Prostate gland (tissue), 2 donors: ENCODE results near the gene GNAQ. TPM values are rescaled to one million over a fixed set of nuclear protein-coding genes. Genes with fewer than 3 reads are reported as not detected.

Source experiments
- DNase-seq: peaks from one replicate; pipeline ENCODE4 v3.0.0-alpha.2; 2019; ENCODE audit warnings: low spot score
- H3K27ac ChIP-seq, 2 donors: fragments of 200-600 bp; sonication (generic); 2 replicates each; pipeline ENCODE4 v1.5.1; 2017 to 2019
- H3K27me3 ChIP-seq: fragments of 200-600 bp; sonication (generic); replicated peaks from 2 replicates; pipeline ENCODE4 v1.5.1; 2019; ENCODE audit not compliant: insufficient read depth
- H3K36me3 ChIP-seq, 2 donors: fragments of 200-600 bp; sonication (generic); 1 replicate in 1 of 2; 2 replicates in 1 of 2; pipeline versions ENCODE4 v1.5.1 to v1.8.1; 2017 to 2019
- H3K4me1 ChIP-seq: fragments of 200-600 bp; sonication (generic); replicated peaks from 2 replicates; pipeline ENCODE4 v1.5.1; 2019
- H3K4me3 ChIP-seq, 2 donors: fragments of 200-600 bp; sonication (generic); 2 replicates each; pipeline ENCODE4 v1.5.1; 2017 to 2019
- H3K9me3 ChIP-seq: fragments of 200-600 bp; sonication (generic); 2 replicates; pipeline ENCODE4 v1.5.1; 2017
- CTCF ChIP-seq, 4 experiments: fragments of 200-600 bp in 2 of 4; fragments of 450-650 bp in 2 of 4; sonication (generic) in 2 of 4; IDR thresholded peaks; 1 replicate in 3 of 4; 2 replicates in 1 of 4; pipeline ENCODE4 v1.5.1; 2016 to 2019; ENCODE audit warnings: antibody characterized with exemption in 4 of 4, mild to moderate bottlenecking in 2 of 4, moderate library complexity in 2 of 4
- POLR2A ChIP-seq: fragments of 450-650 bp; IDR thresholded peaks from one replicate; pipeline ENCODE4 v1.6.1; 2016; ENCODE audit warnings: antibody characterized with exemption, mild to moderate bottlenecking
- POLR2AphosphoS5 ChIP-seq: sonication (generic); formaldehyde crosslinking; IDR thresholded peaks from one replicate; pipeline ENCODE4 v1.6.1; 2017; ENCODE audit warnings: antibody characterized with exemption
- WGBS: methylation state at CpG from one replicate; pipeline ENCODE4 v1.1.5; 2018; 5-methylcytosine and 5-hydroxymethylcytosine counted together
- intact Hi-C: fragments of 100-400 bp; cut with DNase I; formaldehyde crosslinking; loops from one replicate; pipeline ENCODE4 v1.14.2; 2022
- total RNA-seq, 2 donors: library from RNA; depleted of rRNA; stranded (reverse); fragments of >200 nt; gene quantifications; one replicate each; pipeline ENCODE4 v1.1.0, GENCODE V29; 2016

The GNAQ gene
- total RNA-seq, 2 donors from 2014 or later: 35.0 to 43.7 TPM

- H3K9me3 ChIP-seq: no peaks in the 10 kb centered on the region
- H3K27ac ChIP-seq: no peak overlapping the region
- H3K36me3 ChIP-seq: no peaks in the 10 kb centered on the region
- WGBS: 76% methylated on average over 5 of the region's 5 CpGs
- no peak for TF ChIP-seq POLR2A
- no peak for TF ChIP-seq CTCF (IDR thresholded peaks at IDR 0.05)
- no peak for TF ChIP-seq POLR2AphosphoS5
- peaks cover 7% of the 10 kb centered on the region for H3K4me1 ChIP-seq
- intact Hi-C loops: loop anchor here (5.0 kb wide), 1 partner anchor 87 kb away; the partner anchor contains the start of gene GNAQ
- DNase-seq: no peak
- no peak overlapping the region for H3K4me3 ChIP-seq
- no peaks in the 10 kb centered on the region for H3K27me3 ChIP-seq
These were observed 85.8 kb downstream of the GNAQ start for GRCh38 chr9:77945798-77946197.

GRCh38 chr9:77944556-77945243 lies 86.9 kb downstream of the GNAQ start:
- peaks cover 7% of the 10 kb centered on the region for H3K4me1 ChIP-seq

GRCh38 chr9:77943057-77943456 lies 88.6 kb downstream of the GNAQ start:
- 63% methylated on average over 4 of the region's 4 CpGs for WGBS
- TF ChIP-seq POLR2A: no peak
- no peak for TF ChIP-seq POLR2AphosphoS5
- no peak for TF ChIP-seq CTCF (IDR thresholded peaks at IDR 0.05)
- no peaks in the 10 kb centered on the region for H3K9me3 ChIP-seq
- H3K27ac ChIP-seq: no peak overlapping the region
- DNase-seq: no peak
- H3K36me3 ChIP-seq: no peaks in the 10 kb centered on the region
- intact Hi-C loops: no loop called here
- H3K27me3 ChIP-seq: no peaks in the 10 kb centered on the region
- H3K4me3 ChIP-seq: no peak overlapping the region
- H3K4me1 ChIP-seq: peaks cover 7% of the 10 kb centered on the region

More at GRCh38 chr9:77944556-77945243, 86.9 kb downstream of the GNAQ start:
- Histone ChIP-seq H3K36me3 (no peaks in the 10 kb centered on the region), H3K9me3 (no peaks in the 10 kb centered on the region), H3K27ac (peak overlapping the region in 1 of 2 donors; percentile 8), H3K27me3 (no peaks in the 10 kb centered on the region), H3K4me3 (no peak overlapping the region)
- 24% methylated on average over 6 of the region's 6 CpGs for WGBS
- intact Hi-C loops: loop anchor here (5.0 kb wide), 1 partner anchor 88 kb away; the partner anchor contains the start of gene GNAQ
- DNase-seq: peak; percentile 12
- TF ChIP-seq POLR2A (no peak), POLR2AphosphoS5 (peak; percentile 53), CTCF (IDR thresholded peaks at IDR 0.05) (peak in 1 of 4 experiments; percentile 12)

GRCh38 chr9:77939149-77939668 lies 92.4 kb downstream of the GNAQ start:
- intact Hi-C loops: no loop called here
- 81% methylated on average over 2 of the region's 2 CpGs for WGBS

More at GRCh38 chr9:77939149-77939668, 92.4 kb downstream of the GNAQ start:
- Histone ChIP-seq H3K4me3 (no peak overlapping the region), H3K27ac (no peak overlapping the region), H3K9me3 (no peaks in the 10 kb centered on the region), H3K36me3 (no peaks in the 10 kb centered on the region), H3K27me3 (no peaks in the 10 kb centered on the region), H3K4me1 (no peaks in the 10 kb centered on the region)
- DNase-seq: no peak
- TF ChIP-seq POLR2A (no peak), POLR2AphosphoS5 (no peak), CTCF (IDR thresholded peaks at IDR 0.05) (no peak)
